ENCODE data around the gene PLEKHG4B.

DNA sequence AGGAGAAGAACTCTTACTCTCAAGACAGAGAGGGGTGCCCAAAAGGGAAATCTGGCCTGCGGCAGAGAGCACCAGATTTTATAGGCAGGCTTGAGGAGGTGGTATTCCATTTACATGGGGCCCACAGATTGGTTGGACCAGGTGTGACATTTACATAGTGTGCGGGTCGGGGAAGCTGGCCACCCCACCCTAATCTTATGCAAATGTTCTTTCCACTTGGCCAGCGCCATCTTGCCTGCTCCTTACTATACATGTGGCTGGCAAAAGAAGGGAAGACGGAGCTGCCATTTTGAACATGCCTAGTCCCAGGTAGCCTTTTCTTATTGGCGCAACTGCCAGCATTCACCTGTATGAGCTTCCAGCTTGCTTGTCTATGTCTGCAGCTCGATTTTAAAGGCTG, 34.8 kb downstream of the PLEKHG4B start:
- TF ChIP-seq, protein P1, sequence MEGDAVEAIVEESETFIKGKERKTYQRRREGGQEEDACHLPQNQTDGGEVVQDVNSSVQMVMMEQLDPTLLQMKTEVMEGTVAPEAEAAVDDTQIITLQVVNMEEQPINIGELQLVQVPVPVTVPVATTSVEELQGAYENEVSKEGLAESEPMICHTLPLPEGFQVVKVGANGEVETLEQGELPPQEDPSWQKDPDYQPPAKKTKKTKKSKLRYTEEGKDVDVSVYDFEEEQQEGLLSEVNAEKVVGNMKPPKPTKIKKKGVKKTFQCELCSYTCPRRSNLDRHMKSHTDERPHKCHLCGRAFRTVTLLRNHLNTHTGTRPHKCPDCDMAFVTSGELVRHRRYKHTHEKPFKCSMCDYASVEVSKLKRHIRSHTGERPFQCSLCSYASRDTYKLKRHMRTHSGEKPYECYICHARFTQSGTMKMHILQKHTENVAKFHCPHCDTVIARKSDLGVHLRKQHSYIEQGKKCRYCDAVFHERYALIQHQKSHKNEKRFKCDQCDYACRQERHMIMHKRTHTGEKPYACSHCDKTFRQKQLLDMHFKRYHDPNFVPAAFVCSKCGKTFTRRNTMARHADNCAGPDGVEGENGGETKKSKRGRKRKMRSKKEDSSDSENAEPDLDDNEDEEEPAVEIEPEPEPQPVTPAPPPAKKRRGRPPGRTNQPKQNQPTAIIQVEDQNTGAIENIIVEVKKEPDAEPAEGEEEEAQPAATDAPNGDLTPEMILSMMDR (conservative IDR thresholded peaks at IDR 0.05; ENCODE audit: low read depth, low read length): no peak
- no peak for TF ChIP-seq EZH2 (IDR thresholded peaks at IDR 0.05; ENCODE audit: borderline replicate concordance, low read depth, low read length, poor library complexity, severe bottlenecking)

Measured in A673 (cell line).